Measurements from ENCODE around the gene CREBL2.

CREBL2 gene

GRCh38 chr12:12686925-12687324, 75.2 kb downstream of the CREBL2 start:
- TF ChIP-seq TAF1 (IDR thresholded peaks at IDR 0.05; ENCODE audit: borderline replicate concordance, insufficient read depth, low read length) (no peak), POLR2AphosphoS5 (IDR thresholded peaks at IDR 0.05; ENCODE audit: low read depth, low read length) (no peak), REST (IDR thresholded peaks at IDR 0.05; ENCODE audit: insufficient read depth in 1 of 2, low read depth in 2 of 2, low read length in 2 of 2) (no peak), SIN3A (IDR thresholded peaks at IDR 0.05; ENCODE audit: borderline replicate concordance, insufficient read depth, low read length) (no peak), FOXP2 (optimal IDR thresholded peaks at IDR 0.05; ENCODE audit: borderline replicate concordance, extremely low read depth, extremely low read length, insufficient read depth) (no peak)

DNA sequence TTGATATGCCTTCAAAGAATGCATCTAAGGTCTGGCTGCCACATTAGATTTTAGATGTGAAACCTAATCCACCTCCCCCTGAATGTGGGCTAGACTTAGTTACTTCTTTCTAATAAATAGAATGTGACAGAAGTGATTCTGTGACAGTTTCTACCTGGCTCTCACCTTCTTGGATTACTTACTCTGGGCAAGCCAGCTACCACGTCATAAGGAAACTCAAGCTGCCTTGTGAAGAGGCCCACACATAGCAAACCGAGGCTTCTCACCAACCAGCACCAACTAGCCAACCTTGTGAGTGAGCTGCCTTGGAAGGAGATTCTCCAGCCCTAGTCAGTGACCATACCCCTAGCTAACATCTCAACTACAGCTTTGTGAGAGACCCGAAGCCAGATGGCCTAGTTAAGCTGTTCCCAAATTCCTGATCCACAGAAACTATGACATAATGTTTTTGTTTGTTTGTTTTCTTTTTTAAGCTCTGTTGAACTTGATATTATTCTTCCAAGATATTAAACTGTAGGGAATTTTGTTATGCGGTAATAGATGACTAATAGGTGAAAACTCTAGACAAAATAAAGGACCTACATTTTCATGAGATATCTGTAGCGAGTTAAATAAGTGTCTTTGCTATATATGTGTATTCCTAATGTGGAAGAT, 78.1 kb downstream of the CREBL2 start:
- TF ChIP-seq REST (IDR thresholded peaks at IDR 0.05; ENCODE audit: insufficient read depth in 1 of 2, low read depth in 2 of 2, low read length in 2 of 2) (no peak), TAF1 (IDR thresholded peaks at IDR 0.05; ENCODE audit: borderline replicate concordance, insufficient read depth, low read length) (no peak)

DNA sequence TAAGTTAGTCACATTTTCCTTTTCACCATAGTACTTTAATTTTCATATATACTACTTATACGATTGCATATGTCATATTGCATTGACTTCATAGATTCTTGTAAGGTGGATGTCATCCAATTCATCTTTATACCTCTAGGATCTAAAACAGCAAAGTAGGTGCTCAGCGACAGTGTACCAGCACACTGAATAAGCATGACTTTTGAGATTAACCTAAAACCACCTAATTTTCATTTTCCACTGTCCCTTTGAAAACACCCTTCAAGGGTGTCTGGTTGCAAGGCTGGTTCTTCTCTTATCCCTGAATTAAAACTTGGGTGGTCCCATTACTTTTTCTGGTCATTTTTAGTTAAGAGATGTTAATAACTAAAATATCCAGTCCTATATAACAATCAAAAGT, 79.9 kb downstream of the CREBL2 start:
- no peak for TF ChIP-seq TAF1 (IDR thresholded peaks at IDR 0.05; ENCODE audit: borderline replicate concordance, insufficient read depth, low read length)
- TF ChIP-seq POLR2AphosphoS5 (IDR thresholded peaks at IDR 0.05; ENCODE audit: low read depth, low read length) = no peak
- no peak for TF ChIP-seq FOXP2 (optimal IDR thresholded peaks at IDR 0.05; ENCODE audit: borderline replicate concordance, extremely low read depth, extremely low read length, insufficient read depth)
- TF ChIP-seq REST (IDR thresholded peaks at IDR 0.05; ENCODE audit: insufficient read depth in 1 of 2, low read depth in 2 of 2, low read length in 2 of 2) = no peak
- TF ChIP-seq SIN3A (IDR thresholded peaks at IDR 0.05; ENCODE audit: borderline replicate concordance, insufficient read depth, low read length) = no peak

DNA sequence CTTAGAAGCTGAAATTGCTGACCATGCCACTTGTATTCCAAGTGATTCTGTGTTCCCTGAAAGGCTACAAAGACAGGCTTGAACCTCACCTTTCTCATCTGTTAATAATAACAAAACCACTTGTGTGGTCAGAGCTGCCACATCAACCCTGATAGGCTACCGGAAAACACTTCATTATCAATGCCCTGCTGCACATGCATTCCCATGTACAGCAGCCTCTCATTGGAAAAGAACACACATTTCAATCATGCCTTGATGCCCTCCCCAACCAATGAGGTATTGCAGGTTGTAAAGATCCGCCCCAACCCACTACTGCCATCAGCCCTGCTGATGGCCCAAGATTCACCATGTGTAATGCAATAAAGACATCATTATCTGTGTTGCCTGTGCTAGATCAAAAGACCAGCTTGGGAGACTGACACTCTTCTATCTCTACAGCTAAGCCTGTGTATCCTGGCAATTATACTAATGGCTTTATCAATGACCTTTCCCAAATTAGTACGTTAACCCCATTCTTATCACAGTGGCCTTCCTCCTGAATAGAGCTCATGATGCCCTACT, 81.5 kb downstream of the CREBL2 start:
- TF ChIP-seq SIN3A (IDR thresholded peaks at IDR 0.05; ENCODE audit: borderline replicate concordance, insufficient read depth, low read length) (no peak), POLR2AphosphoS5 (IDR thresholded peaks at IDR 0.05; ENCODE audit: low read depth, low read length) (no peak), TAF1 (IDR thresholded peaks at IDR 0.05; ENCODE audit: borderline replicate concordance, insufficient read depth, low read length) (no peak)

Data from PFSK-1 (cell line).